T-helper 1 cell treated with Interleukin-12 subunit alpha and Interleukin-12 subunit beta and Interleukin-4 antibody, amounts not matched to agents 30 ng/mL and 1 ng/mL, for 36 hours (primary cell): ENCODE data around the gene ARL2BP. TPM values are rescaled to one million over a fixed set of nuclear protein-coding genes. Genes with fewer than 3 reads are reported as not detected.
"Not testable (repeated sequence)": the region's sequence is repeated elsewhere in the genome, so short reads cannot be mapped to it uniquely, and the experiment has no call there.

Experiments
- intact Hi-C: fragments of 100-400 bp; cut with micrococcal nuclease; formaldehyde crosslinking; loops from one replicate; pipeline ENCODE4 v1.15.1; 2024
- total RNA-seq: library from RNA; stranded (reverse); gene quantifications from 2 replicates; pipeline ENCODE4 v1.2.3, GENCODE V29; 2022

The ARL2BP gene
- total RNA-seq = 40.7 and 41.5 TPM in 2 replicates

GRCh38 chr16:57244767-57245471 lies at the start of gene ARL2BP:
Gene ARL2BP, plus strand, starts transcription at chr16:57245259. Its CDS starts 109 bp downstream, at chr16:57245368.
- intact Hi-C loops = loop anchor here (1.0 to 10.0 kb wide), 12 partner anchors 32 to 563 kb away; partner anchors contain the start of genes CCDC102A, CIAPIN1, COQ9 and HERPUD1

GRCh38 chr16:57196286-57196685 lies 48.8 kb upstream of the ARL2BP start:
- intact Hi-C loops = no loop called here

GRCh38 chr16:57196753-57197152 lies 48.3 kb upstream of the ARL2BP start:
- intact Hi-C loops = no loop called here

GRCh38 chr16:57200321-57200720 lies 44.7 kb upstream of the ARL2BP start:
- intact Hi-C loops = not testable (repeated sequence)

- intact Hi-C loops = not testable (repeated sequence)
Measured at GRCh38 chr16:57200926-57201325, 44.1 kb upstream of the ARL2BP start.

GRCh38 chr16:57202095-57202886 lies 42.8 kb upstream of the ARL2BP start:
- intact Hi-C loops = no loop called here

- intact Hi-C loops = no loop called here
Measured at GRCh38 chr16:57203451-57203850, 41.6 kb upstream of the ARL2BP start.

GRCh38 chr16:57204675-57205074 lies 40.4 kb upstream of the ARL2BP start:
- intact Hi-C loops = no loop called here

GRCh38 chr16:57208926-57209325 lies 36.1 kb upstream of the ARL2BP start:
- intact Hi-C loops = no loop called here

GRCh38 chr16:57209780-57210179 lies 35.3 kb upstream of the ARL2BP start:
- intact Hi-C loops = no loop called here

- intact Hi-C loops = no loop called here
Measured at GRCh38 chr16:57213462-57213861, 31.6 kb upstream of the ARL2BP start.

GRCh38 chr16:57216968-57217367 lies 28.1 kb upstream of the ARL2BP start:
- intact Hi-C loops = no loop called here

- intact Hi-C loops = no loop called here
Measured at GRCh38 chr16:57223057-57223456, 22.0 kb upstream of the ARL2BP start.

- intact Hi-C loops = no loop called here
Measured at GRCh38 chr16:57224651-57225335, 20.3 kb upstream of the ARL2BP start.

GRCh38 chr16:57225978-57226377 lies 19.1 kb upstream of the ARL2BP start:
- intact Hi-C loops = no loop called here

- intact Hi-C loops = no loop called here
Measured at GRCh38 chr16:57226701-57227621, 18.1 kb upstream of the ARL2BP start.

GRCh38 chr16:57229079-57229478 lies 16.0 kb upstream of the ARL2BP start:
- intact Hi-C loops = no loop called here

- intact Hi-C loops = no loop called here
Measured at GRCh38 chr16:57231821-57232350, 13.2 kb upstream of the ARL2BP start.

- intact Hi-C loops = no loop called here
Measured at GRCh38 chr16:57233944-57234706, 10.9 kb upstream of the ARL2BP start.

- intact Hi-C loops = no loop called here
Measured at GRCh38 chr16:57234707-57235092, 10.4 kb upstream of the ARL2BP start.
